HG03565 (cell line): ENCODE measurements around the gene CNTNAP5.
"Not testable (repeated sequence)": the region's sequence is repeated elsewhere in the genome, so short reads cannot be mapped to it uniquely, and the experiment has no call there.

Source experiments
- ATAC-seq: cut with Tn5 transposase; IDR thresholded peaks from one replicate; pipeline ENCODE4 v1.9.1; 2021; ENCODE audit warnings: mild to moderate bottlenecking, moderate library complexity; ENCODE audit not compliant: unreplicated experiment

The CNTNAP5 gene

DNA sequence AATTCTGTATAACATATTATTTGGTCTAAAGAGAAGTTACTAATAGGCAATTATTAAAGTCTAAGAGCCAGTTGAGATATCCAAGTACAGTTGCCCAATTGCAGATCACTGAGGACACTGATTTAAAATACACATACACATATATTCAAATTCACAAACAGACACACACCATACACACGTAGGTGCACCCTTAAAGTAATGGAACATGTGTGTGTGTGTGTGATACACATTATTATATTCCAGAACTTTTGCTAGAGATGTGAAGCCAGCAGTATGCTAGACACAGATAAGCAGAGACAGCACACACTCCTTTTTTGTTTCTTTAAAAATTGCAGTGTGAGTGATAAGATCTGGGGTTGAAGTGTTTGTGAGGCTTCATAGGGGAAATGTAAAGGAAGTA is 292.5 kb downstream of the CNTNAP5 start:
- no peak for ATAC-seq

DNA sequence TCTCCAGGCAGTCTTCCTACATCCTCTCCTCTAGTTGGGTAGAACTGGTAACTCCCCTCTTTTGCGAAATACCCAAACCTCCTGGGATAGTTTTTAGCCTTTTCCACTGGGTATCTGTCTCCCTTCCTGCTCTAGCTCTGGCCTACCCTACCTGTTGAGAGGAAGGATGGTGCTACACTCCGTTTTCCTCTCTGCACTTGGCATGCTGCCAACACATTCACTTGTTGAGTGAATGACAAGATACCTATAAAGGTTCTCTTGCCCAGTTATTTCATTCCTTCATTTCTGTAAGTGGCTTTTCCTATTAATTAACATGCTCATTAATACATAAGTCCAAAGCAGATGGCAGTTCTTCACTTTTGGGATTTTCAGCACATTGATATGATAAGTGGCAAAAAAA is 293.8 kb downstream of the CNTNAP5 start:
- no peak for ATAC-seq

DNA sequence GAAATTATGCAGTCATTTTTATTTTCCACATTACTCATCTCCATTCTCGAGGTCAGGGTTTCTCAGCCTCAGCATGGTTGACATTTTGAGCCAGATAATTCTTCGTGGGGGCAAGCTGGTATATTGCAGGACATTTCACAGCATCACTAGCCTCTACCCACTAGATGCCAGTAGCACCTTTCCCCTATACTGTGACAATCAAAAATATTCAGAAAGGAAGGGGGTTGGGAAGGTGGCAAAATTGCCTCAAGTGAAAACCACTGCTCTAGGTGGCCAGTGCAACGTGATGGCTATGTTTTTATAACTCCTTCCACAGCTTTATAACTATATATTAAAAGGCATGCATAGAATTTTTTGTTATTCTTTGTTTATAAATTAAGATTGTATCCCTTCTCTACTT is 294.5 kb downstream of the CNTNAP5 start:
- ATAC-seq = no peak

DNA sequence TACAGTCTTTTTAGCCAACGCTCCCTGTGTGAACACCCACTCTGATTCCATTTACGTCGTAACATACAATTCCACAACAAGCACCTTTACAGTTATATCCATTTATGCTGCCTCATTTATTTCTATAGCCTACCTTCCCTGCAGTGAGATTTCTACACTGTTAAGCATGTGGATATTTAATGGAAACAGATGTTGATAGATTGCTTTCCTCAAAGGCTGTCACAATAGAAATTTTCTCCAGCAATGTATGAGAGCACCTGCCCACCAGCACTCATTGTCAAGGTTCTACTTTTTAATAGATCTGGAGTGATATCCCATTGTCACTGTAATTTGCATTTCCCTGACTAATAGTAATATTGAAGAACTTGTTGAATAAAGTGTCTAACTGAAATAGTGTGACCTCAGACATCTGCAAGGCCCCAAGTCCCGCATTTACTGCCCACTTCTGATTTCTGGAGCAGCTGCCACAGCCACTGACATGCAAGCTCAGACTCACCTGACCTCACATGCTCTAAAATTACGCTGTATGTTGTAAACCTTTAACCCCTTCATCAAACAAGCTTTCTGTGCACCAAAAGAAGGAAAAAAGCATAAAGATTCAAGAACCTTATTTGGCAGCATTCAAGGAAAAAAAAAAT is 295.1 kb downstream of the CNTNAP5 start:
- ATAC-seq = no peak

DNA sequence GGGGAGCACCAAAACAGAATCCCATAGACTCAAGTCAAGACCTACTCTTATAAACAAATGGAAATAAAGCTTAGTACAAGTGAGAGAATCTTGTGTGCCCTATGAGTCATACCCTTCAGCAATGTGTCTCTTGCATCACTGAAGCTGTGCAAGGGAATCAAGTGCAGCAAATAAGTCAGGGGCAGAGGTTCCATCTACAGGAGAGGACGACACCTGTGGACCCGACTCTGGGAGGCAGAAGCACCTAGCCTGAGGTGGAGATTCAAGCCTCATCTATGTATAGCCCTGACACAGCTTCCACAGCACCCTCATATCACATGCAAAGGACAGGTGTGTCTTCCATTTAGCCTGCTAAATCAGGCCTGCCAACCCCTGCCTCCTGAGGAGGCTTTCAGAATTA is 298.2 kb downstream of the CNTNAP5 start:
- ATAC-seq = no peak

DNA sequence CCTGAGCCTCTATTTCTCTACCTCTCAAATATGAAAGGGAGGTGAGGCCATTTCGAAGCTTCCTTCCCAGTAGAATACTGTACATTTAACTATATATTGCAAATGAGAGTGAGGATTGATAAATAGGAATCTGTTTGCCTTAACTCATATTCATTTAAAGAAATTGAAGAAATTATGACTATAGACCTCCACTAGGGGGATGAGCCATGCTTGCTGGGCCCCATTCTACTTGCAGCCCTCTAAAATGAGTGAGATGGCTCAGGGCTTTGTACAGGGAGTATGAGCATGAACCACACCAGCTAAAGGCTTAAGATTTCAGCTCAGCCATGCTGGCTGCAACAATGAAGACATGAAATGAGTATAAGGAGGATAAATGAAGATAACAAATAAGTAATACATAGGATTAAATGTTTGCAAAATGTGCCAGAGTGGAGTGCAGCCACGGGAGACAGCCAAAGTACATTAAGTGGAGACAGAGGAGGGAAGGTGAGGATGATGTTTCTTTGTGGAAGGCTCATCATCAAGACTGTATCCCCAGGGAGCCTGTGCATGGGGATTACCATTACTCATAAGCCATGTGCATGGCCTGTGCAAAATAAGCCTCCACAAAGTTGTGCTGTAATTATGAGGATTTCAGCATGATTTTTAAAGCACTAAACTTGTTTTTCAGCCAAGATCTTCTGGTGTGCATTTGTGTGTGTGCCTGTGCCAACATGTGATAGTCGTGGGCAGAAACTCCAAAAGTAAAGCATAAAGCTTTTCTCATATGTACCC is 300.8 kb downstream of the CNTNAP5 start:
- ATAC-seq = no peak

DNA sequence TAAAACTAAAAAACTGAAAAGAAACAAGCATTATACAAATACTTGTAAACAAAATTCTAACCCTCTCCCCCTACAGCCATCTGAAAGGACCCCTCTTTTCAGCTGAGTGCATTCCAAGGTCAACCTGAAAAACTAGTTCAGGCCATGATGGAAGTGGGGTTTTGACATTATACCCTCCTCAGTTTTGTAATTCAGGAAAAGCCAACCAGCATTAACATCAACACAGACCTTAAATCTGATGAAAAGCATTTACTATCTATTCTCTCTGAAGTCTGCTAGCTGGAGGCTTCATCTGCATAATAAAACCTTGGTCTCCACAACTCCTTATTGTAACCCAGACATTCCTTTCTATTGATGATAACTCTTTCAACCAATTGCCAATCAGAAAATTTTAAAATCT is 302.2 kb downstream of the CNTNAP5 start:
- no peak for ATAC-seq

DNA sequence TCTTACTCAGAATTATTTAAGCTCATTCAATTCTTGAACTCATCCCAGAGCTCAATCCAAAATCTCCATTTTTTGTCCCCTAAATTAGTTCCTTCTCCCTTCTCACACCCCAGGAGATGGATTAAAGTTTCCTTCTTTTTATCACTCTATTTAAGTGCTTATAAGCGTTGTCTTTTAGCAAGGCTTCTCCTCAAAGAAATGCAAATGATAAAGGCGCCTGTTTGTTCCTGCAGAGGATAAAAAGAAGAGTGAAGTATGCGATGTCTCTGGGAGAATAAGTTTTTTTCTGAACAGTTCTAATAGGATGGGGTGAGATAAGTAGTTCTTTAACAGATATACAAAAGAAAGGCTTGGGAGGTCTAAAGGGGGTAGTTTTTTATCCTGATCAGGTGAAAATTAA is 303.3 kb downstream of the CNTNAP5 start:
- ATAC-seq = no peak

DNA sequence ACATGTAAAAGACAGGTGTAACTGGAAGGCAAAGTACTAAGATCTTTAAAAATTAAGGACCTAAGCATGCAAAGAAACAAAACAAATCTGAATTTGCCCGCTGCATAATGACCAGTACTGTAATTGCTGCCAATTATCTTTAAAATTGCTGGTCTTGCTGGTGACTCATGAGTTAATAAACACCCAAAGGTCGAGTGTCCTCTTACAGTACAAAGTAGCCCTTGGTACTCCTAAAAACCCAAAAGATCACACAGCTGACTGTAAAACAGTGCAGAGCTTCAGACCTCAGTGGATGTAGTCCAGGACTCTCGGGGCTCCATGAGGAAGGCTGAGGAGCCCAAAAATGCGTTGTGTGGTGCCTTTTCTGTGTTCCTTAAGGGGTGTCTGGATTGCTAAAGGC is 308.7 kb downstream of the CNTNAP5 start:
- no peak for ATAC-seq

DNA sequence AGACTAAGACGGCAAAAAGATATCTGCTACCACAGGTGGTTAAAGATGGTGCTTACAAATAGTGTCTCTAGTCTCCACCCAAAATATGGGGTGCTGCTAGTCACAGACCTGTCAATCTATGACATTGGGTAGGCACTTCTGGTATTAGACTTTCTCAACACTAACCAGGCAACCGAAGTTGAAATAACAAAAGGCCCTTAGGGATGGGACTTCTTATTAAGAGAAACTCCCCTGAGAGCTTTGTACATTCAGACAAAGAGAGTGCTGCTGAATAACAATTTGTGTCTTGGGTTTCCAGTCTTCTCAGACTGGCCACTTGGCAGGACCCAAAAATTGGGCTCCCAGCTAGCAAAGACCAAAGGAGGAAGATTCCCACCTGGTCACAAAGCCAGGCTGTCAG is 310.0 kb downstream of the CNTNAP5 start:
- no peak for ATAC-seq

DNA sequence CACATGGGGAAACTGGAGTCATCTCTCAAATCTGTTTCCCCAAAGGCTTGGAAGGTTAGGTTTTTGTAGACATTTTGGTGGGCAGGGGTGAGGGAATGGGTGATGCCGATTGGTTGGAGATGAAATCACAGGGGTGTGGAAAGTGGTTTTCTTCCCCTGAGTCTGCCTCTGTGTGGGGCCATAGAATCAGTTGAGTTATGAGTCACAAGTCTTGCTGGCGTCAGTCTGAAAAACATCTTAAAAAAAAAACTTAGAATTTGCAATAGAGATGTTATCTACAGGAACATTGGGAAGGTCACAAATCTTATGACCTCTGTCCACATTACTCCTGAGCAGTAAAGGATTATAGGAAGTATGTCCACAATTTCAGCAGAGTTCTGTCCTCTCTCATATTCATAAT is 314.6 kb downstream of the CNTNAP5 start:
- no peak for ATAC-seq

DNA sequence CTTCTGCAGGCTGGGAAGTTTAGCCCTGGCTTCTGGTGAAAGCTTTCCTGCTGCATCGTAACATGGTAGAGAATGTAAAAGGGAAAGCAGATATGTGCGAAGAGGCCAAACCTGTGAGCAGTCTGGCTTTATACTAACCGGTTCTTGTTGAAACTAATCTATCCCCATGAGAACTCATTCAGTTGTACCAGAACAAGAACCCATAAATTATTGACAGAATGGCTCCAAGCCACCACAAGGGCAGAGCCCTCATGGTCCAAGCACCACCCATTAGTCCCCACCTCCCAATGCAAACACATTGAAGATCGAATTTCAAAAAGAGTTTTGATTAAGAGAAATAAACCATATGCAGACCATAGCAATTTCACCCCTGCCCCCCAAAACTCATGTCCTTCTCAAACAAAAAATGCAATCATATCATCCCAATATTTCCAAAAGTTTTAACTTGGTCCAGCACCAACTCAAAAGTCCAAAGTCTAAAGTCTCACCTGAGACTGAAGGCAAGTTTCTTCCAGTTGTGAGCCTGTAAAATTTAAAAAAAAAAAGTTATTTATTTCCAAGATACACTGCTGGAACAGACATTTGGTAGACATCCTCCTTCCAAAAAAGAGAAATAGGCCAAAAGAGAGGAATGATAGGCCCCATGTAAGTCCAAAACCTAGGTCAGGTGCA is 318.9 kb downstream of the CNTNAP5 start:
- no peak for ATAC-seq

DNA sequence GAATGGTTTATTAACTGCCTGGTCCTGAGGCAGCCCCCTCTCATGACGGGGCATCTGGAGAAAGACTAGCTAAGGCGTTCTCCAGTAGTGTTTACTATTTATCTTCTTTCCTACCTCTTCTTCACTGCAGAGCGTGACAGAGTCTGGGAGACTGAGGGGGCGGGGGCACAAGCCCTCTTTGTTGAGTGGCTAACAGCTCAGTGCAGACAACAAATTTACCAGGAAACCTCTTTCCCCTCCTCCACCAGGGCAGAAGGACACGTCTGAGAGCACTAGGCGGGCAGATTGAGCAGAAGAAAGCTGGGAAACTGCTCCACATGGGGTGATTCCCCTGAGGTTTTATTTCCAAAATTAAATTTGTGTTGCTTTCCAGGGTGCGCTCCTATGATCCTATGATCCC is 322.1 kb downstream of the CNTNAP5 start:
- ATAC-seq = no peak

DNA sequence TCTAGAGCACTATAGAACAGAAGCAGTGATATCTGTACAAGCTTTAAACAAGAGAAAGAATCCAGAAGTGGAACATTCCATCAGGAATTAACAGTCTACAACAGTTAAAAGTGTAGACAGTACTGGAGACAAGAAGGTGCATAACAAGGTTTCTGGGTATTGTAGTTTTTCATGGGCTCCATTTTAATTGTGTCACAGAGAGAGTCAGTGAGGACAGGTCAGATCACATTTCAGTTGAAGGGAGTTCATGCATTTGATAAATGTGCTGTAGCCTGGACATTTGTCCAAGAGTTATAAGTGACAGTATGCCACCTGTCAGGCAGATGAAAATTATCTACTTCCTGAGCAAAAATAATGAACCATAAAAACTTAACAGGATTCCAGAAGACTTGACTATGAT is 328.6 kb downstream of the CNTNAP5 start:
- no peak for ATAC-seq

DNA sequence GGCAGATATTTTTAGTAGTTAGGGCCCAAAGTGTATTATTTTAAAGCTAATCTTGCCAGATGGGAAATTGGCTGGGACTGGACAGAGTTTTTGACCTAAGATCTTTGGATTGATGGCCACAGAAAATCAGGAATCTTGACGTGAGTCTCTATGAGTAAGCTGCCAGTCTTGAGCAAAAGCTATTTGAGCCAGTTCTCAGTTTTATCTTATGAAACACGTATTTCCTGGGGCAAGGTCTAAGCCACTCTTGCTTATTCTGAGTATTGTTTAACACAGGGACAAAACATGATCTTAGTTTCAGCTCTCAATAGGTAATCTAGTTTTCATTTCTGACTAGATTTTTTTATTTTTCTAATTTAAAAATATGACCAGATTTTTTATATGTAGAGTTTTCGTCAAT is 329.4 kb downstream of the CNTNAP5 start:
- ATAC-seq = no peak

DNA sequence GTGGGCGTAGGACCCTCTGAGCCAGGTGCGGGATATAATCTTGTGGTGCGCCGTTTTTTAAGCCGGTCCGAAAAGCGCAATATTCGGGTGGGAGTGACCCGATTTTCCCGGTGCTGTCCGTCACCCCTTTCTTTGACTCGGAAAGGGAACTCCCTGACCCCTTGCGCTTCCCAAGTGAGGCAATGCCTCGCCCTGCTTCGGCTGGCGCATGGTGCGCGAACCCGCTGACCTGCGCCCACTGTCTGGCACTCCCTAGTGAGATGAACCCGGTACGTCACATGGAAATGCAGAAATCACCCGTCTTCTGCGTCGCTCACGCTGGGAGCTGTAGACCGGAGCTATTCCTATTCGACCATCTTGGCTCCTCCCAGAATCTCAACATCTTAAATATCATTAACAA is 336.9 kb downstream of the CNTNAP5 start:
- not testable (repeated sequence) for ATAC-seq

DNA sequence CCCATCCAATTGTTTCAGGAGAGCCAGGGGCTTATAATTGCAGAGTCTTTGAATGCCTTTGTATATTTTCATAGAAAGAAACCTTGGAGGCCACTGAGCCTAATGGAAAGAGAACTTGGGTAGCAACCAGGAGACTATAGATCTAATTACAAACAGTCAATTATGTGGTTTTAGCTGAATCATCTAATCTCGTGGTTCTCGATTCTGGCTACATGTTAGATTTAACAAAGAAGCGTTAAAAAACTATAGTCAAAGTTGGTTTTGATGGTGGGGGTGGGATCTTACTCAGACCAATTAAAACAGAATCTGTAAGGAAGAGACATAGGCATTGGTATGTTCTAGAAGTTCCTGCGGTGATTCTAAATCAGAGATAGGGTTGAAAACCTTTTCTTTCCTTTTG is 344.1 kb downstream of the CNTNAP5 start:
- no peak for ATAC-seq

DNA sequence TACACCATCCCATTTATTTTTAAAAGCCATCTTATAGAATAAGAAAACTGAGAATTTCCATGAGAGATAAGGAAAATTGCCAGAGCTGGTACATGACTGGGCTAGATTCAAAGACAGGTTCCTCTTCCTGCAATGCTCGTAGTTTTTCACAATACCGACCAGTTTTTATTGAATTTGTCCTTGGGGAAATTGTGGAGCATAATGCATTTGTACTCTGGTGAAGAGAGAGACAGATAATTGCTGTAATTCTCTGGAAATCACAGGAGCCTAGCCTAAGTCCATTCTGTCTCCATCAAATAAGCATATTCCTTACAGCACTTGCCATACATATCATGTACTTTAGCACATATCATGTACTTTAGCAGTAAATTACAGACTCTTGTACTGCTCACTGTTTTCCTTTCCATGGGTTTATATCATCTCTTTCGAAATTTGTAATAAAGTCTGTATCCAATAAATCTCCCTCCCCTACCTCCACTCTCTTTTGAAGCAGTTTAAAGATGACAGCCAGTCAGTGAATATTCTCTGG is 355.2 kb downstream of the CNTNAP5 start:
- no peak for ATAC-seq

DNA sequence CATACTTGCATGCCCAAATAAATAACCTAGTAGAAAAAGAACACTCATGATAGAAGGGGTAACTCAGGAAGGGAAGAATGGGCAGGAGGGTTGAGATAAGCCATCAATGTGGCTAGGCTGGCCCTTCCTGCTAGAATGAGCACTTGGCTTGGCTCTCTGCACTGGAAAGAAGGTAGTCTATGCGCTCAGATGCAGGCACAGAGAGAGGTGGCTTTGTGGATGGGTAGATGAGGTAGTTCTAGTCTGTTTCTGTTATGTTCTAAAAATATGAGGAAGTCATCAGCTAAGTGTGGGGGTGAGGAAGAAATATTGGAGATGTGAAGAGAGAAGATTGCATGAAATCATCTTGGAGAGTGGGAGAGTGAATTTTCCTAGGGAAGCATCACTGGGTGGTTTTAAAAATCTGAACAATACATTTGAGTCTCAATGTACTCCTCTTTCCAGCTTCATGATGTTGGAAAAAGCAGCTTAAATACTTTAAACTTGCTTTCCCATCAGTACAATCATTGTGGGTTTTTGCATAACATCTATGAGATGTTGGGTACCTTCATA is 357.1 kb downstream of the CNTNAP5 start:
- ATAC-seq = no peak

DNA sequence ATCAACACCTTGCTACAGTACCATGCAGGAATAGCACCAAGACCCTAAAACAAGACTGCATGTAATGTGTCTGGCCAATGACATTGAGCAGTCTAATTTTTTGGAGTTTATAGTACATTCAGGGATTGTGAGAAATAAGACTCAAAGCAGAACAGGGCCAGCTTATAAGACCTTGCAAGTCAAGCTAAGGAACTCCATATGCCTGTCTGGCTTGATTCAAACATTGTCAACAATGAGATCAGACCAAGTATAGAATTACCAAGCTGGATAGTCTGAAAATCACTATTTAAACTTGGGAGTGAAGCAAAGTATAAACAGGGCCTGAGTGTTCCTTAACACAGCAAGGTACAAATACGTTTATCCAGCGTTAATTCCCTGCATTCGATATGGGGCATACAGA is 370.9 kb downstream of the CNTNAP5 start:
- no peak for ATAC-seq

DNA sequence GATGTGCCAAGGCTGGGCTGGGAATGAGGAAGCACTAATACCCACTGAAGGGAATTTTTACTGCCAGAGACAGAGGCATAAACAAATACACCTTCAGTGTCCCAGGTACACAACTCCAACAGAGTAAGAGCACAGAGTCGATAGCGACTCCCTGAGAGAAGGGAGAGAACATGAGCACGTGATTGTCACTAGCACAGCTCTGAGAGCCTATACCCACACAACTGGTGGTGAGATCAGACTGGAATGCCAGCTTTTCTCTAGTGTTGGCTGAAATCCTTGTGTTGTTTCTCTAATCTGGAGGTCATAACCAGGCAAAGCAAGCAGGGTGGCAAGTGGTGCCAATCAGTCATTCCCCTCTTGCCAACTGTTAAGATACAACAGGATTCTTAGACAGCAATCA is 377.2 kb downstream of the CNTNAP5 start:
- no peak for ATAC-seq
